Stimulated activated CD4-positive, alpha-beta T cell treated with anti-CD3 and anti-CD28 coated beads, Interleukin-4, amount 100 ng/mL, for 1 hour (primary cell): ENCODE measurements around the gene SPATS2L.
"Not testable (repeated sequence)": the region's sequence is repeated elsewhere in the genome, so short reads cannot be mapped to it uniquely, and the experiment has no call there.

Experiments
- DNase-seq: peaks from one replicate; pipeline ENCODE4 v3.0.0-alpha.2; 2020

The SPATS2L gene

GRCh38 chr2:200320991-200321390, 14.5 kb downstream of the SPATS2L start:
- DNase-seq: no peak

- DNase-seq: no peak
These were observed 15.5 kb downstream of the SPATS2L start for GRCh38 chr2:200321780-200322534.

DNA sequence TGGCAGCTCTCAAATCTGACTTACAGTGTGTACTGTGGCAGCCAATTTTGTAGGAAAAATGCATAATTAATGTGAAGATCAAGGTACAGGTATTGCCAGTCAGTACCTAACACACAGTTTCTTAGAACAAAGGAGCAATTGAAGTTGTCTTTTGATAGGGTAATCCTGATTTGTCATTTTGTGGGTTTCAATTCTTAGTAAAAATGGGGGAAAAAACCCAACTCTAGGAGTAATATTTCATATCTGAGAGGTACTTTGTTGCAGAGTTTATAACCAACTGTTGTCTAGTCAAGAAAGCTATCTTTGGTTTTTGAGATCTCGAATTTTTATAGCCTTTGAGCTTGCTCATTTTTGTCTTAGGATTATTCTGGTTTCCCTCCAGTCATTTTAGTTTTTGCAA, 16.1 kb downstream of the SPATS2L start:
- DNase-seq: no peak

GRCh38 chr2:200324362-200324761, 17.9 kb downstream of the SPATS2L start:
- DNase-seq: no peak

GRCh38 chr2:200329384-200329783, 22.9 kb downstream of the SPATS2L start:
- DNase-seq: no peak

DNA sequence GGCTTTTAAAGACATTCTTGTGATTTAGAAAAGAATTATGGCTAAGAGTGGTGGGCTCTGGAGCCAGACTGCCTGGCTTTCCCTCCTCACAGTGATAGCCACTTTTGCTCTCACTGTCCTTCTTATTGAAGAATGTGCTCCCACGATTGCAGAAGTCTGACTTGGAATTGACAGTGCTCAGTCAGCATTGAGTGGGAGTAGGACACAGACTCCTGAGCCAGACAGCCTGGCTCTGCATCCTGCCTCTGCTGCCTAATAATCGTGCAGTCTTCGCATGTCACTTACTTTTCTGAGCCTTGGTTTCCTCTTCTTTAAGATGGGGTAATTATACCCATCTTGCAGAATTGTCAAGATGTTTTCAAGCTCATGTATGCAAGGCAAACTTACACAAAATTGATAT, 23.3 kb downstream of the SPATS2L start:
- DNase-seq: no peak

GRCh38 chr2:200330351-200331060, 24.0 kb downstream of the SPATS2L start:
- DNase-seq: no peak

DNA sequence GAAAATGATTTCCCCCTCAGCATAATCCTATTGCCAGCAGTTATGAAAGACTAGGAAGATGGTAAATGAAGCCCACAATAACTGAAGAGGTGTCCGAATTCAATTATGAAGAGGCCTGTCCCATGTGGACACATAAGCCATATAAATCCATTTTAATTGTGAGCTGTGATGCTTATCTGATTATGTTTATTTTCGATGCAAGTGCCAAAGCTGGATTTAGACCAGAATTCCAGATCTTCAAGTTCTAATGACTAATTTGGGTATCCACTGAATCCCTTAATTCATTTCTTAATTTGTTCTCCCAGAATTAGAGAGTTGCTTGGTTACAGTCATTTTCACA, 24.5 kb downstream of the SPATS2L start:
- no peak for DNase-seq

- no peak for DNase-seq
These were observed 29.2 kb downstream of the SPATS2L start for GRCh38 chr2:200335657-200336056.

DNA sequence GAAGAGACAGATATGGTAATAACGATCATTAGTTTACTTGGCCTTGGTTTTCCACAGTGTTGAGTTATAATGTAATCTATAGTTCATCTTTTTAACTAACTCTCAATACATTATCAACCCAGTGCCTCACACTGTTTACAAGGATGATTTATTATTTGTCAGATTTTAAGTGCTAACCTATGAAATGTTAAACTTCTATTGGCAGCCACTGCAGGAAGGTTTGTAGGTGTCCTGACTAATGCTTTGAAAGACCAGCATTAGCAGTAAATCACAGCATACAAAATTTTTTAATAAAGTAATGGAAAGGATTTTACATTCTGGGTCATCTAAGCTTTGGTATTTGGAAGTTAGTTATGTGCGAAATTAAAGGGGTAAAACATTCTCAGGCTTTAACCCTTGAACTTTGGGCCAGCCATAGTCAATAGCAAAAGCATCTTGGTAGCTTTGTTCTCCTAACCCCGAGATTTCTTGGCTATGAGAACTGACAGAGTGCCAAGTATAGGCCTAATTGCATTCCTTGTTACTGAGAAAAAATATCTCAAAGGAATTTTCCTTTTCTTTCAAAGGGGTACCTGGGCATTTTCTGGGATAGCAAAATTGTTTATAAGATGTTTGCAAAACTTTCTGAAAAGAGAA, 30.6 kb downstream of the SPATS2L start:
- DNase-seq: no peak

DNA sequence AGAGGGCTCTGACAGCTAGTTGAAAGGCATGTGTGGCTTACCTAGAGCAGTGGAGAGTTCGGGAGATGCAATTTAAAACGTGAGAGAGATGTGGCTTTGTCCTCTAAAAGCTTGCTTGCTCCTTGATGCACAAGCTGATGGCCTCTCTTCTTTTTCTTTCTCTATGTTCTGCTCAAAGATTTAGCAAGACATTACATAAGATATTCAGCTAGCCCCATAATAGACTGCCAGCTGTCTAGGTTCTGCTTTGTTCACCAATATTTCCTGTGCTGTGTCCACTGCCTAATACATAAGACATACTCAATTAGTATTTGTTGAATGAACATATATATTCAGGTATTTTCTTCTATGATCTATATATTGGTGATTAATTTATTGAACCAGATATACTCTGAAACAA, 31.1 kb downstream of the SPATS2L start:
- DNase-seq: no peak

DNA sequence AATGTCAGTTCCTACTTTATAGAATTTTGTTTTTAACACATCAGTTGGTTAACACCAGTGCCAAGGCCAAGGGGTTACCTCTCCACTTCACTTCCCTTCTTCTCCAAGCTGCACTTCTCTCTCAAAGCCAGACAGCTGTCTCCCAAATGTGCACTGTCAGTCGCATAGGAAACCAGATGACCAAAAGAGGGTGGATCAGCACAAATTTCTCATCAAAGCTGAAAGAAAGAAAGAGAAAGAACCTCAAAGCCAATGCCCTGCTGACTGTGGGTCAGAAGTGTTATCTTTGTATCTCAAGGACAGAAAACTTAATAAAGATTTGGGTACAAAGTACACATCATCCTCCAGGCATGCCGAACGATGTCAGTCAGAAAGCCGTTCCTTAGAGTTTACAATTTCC, 32.2 kb downstream of the SPATS2L start:
- no peak for DNase-seq

GRCh38 chr2:200340508-200341224, 34.2 kb downstream of the SPATS2L start:
- no peak for DNase-seq

DNA sequence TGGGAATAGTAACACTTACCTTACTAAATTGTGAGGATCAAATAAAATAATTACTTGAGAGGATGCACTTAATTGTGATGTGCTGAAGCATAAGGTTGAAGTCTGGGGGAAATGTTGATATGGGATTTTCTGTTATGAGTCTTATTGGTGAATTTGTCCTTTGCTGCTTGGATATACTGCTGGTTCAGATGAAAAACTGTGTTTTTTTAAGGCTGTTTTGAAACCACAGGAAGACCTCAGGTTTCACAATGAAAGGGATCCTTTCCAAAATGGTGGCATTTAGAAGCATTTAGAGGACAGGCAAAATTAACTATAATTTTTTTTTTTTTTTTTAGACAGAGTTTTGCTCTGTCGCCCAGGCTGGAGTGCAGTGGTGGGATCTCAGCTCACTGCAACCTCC, 34.9 kb downstream of the SPATS2L start:
- DNase-seq: no peak

- no peak for DNase-seq
These were observed 35.7 kb downstream of the SPATS2L start for GRCh38 chr2:200342235-200342634.

DNA sequence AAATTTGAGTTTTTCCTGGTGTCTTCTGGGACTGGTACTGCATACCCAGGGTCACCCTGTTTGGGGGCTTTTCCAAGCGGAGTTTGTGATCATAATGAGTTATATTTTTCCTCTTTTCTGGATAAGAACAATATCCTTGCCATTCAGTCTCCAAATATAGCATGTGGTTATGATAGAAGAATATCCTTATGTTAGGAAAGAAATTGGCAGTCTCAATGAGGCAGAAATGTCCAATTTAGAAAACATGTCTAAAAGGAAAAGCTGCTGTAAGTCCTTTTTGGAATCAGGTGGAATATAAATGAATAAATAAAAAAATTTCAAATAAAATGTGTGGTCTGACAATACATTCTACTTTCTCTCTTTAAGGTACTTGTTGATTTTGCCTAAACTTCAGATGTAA, 36.2 kb downstream of the SPATS2L start:
- DNase-seq: no peak

- DNase-seq: not testable (repeated sequence)
These were observed 37.7 kb downstream of the SPATS2L start for GRCh38 chr2:200344202-200344601.

GRCh38 chr2:200345975-200346374, 39.5 kb downstream of the SPATS2L start:
- DNase-seq: no peak

- no peak for DNase-seq
These were observed 40.8 kb downstream of the SPATS2L start for GRCh38 chr2:200347301-200347700.

- no peak for DNase-seq
These were observed 42.5 kb downstream of the SPATS2L start for GRCh38 chr2:200348897-200349563.

- no peak for DNase-seq
These were observed 43.4 kb downstream of the SPATS2L start for GRCh38 chr2:200349868-200350267.

DNA sequence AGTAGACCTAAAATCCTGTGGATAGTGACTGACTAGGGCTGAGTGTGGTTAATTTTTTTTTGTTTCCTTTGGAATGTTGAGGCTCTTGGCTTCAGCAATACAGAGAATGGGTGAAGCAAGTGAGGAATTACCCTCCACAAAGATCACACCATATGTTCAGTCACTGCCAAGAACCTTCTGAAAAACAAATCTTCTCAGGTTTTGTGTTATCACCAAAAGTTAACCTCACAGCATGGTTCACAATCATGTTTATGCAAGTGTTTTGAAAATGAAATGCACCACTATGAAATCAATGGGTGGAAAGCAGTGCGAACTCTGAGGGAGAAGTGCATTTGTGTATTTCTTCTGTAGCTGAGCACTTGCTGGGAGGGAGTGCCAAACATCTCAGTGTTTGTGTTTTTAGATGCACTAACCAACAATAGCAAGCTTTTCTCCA, 44.4 kb downstream of the SPATS2L start:
- DNase-seq: no peak

DNA sequence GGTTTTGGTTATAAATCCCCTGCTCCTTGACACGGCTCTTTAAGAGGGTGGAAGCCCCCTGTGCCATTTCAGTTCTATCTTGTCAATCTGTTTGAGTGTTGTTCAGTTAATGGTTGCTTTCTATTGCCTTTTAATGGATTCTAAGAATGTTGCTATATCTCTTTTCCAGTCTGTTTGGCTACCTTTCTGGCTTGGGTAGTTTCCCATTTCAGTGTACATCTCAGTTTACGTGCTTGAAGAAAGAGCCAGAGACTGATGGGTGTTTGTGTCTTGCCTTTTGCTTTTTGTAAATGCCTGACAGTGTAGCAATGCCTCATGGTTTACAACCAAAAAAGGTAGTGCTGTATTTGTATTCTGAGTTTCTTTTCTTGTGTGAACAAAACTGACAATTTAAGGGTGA, 45.3 kb downstream of the SPATS2L start:
- no peak for DNase-seq
